G401.6 (cell line): ENCODE data around the gene SLC1A3.

Experiments
- FAIRE-seq: peaks from 2 replicates; lab custom pipeline; 2012; peaks lifted over from hg19 to GRCh38; lab: Jason Lieb, UNC

SLC1A3 gene

GRCh38 chr5:36721664-36722235 lies 115.3 kb downstream of the SLC1A3 start:
- FAIRE-seq, result no peak

GRCh38 chr5:36722900-36723299 lies 116.5 kb downstream of the SLC1A3 start:
- no peak for FAIRE-seq

GRCh38 chr5:36723912-36724311 lies 117.5 kb downstream of the SLC1A3 start:
- FAIRE-seq, result no peak

GRCh38 chr5:36724467-36725332 lies 118.3 kb downstream of the SLC1A3 start:
- no peak for FAIRE-seq

DNA sequence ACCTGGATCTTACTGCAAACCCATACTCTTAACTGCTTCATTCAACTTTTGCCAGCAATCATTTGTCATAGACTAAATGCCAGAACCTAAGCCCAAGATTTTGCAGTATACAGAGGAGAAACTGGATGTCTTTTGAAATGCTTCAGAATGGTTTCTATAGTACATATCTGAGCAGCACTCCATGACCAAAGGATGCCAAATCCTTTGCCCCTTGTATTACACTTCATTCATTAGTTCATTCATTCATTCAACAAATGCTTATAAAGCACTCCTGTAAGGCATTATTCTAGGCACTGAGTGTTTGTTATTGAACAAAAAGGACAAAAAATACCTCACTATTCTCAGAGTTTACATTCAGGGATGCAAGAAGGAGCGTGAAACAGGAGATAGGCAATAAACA lies 119.9 kb downstream of the SLC1A3 start:
- FAIRE-seq, result no peak

GRCh38 chr5:36726767-36727166 lies 120.4 kb downstream of the SLC1A3 start:
- no peak for FAIRE-seq

DNA sequence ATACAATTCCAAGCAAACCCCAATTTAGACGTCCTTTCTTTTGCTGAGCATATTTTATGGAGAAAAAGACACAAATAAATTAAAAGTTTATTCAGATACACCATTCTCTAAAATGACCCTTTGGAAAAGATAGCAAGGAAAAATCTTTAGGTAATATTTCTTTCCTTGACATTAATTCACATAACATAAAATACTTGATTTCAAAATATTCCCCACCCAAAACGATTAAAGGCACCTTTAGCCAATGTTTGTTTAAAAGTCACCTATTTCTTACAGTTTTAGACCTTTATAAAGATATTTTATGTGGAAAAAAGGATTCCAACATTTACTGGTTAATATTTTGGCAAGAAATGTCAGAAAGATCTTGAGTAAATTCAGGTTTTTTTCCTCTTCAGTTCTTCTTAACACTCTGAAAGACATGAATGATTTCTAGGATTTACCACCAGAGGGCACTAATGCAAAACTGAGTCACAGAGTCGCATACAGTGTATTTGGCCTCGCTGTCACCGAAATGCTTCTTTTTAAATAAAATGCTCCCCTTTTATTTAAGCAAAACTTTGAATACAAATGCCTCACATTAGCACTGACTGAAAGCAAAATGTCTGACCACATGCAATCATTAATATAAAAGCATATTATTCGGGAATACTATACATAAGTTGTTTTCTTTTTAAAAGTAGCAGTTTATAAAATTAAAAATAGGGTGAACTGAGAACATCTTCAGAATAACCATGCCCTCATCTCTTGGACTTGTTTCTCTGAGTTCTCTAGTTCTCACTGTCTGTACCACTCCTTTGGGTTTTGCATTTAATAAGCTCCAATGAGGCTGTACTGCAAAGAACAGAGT lies 122.5 kb downstream of the SLC1A3 start:
- peak; percentile 93 for FAIRE-seq

GRCh38 chr5:36730537-36731216 lies 124.3 kb downstream of the SLC1A3 start:
- FAIRE-seq, result no peak

GRCh38 chr5:36733183-36733582 lies 126.8 kb downstream of the SLC1A3 start:
- FAIRE-seq, result no peak

- no peak for FAIRE-seq
Measured at GRCh38 chr5:36734422-36734821, 128.0 kb downstream of the SLC1A3 start.

DNA sequence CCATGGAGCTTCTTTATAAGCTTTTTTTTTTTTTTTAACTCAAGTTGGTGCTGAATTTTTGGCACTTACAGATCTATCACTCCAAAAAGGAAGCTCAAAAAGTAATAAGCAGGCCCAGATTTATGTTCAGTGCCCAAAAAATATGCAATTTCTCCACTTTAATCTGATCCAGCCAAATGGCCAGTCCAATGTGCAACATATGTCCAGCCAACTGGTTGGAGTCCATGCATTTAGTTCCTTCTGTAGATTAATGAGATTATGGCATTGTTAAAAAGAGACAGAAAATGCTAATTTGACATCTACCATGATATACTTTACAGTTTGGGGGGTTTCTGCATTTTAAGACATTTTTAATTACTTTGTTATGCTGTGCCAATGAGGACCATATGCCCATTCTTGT lies 129.5 kb downstream of the SLC1A3 start:
- FAIRE-seq, result no peak
